ENCODE measurements around the gene SLC30A7.
"Not testable (repeated sequence)": the region's sequence is repeated elsewhere in the genome, so short reads cannot be mapped to it uniquely, and the experiment has no call there.

Gene SLC30A7

GRCh38 chr1:100936194-100936967 lies 40.5 kb downstream of the SLC30A7 start:
- no peak for DNase-seq (ENCODE audit: low read depth in 2 of 2)

GRCh38 chr1:100941098-100941527 lies 45.2 kb downstream of the SLC30A7 start:
- no peak for DNase-seq (ENCODE audit: low read depth in 2 of 2)

GRCh38 chr1:100941580-100942216 lies 45.8 kb downstream of the SLC30A7 start:
- DNase-seq (ENCODE audit: low read depth in 2 of 2): no peak

GRCh38 chr1:100942304-100943046 lies 46.6 kb downstream of the SLC30A7 start:
- DNase-seq (ENCODE audit: low read depth in 2 of 2): no peak

GRCh38 chr1:100943533-100943932 lies 47.6 kb downstream of the SLC30A7 start:
- DNase-seq (ENCODE audit: low read depth in 2 of 2): no peak

- DNase-seq (ENCODE audit: low read depth in 2 of 2): not testable (repeated sequence)
These were observed 50.2 kb downstream of the SLC30A7 start for GRCh38 chr1:100946064-100946463.

GRCh38 chr1:100947816-100948215 lies 51.9 kb downstream of the SLC30A7 start:
- not testable (repeated sequence) for DNase-seq (ENCODE audit: low read depth in 2 of 2)

- DNase-seq (ENCODE audit: low read depth in 2 of 2): not testable (repeated sequence)
These were observed 53.0 kb downstream of the SLC30A7 start for GRCh38 chr1:100948721-100949405.

GRCh38 chr1:100949515-100950158 lies 53.7 kb downstream of the SLC30A7 start:
- DNase-seq (ENCODE audit: low read depth in 2 of 2): peak in 1 of 2 donors; percentile 39

GRCh38 chr1:100950337-100950736 lies 54.4 kb downstream of the SLC30A7 start:
- no peak for DNase-seq (ENCODE audit: low read depth in 2 of 2)

- DNase-seq (ENCODE audit: low read depth in 2 of 2): no peak
These were observed 54.9 kb downstream of the SLC30A7 start for GRCh38 chr1:100950781-100951180.

GRCh38 chr1:100952104-100952745 lies 56.3 kb downstream of the SLC30A7 start:
- no peak for DNase-seq (ENCODE audit: low read depth in 2 of 2)

- not testable (repeated sequence) for DNase-seq (ENCODE audit: low read depth in 2 of 2)
These were observed 57.1 kb downstream of the SLC30A7 start for GRCh38 chr1:100952970-100953369.

- DNase-seq (ENCODE audit: low read depth in 2 of 2): no peak
These were observed 58.3 kb downstream of the SLC30A7 start for GRCh38 chr1:100953960-100954730.

- no peak for DNase-seq (ENCODE audit: low read depth in 2 of 2)
These were observed 59.4 kb downstream of the SLC30A7 start for GRCh38 chr1:100955322-100955721.

GRCh38 chr1:100959502-100960060 lies 63.7 kb downstream of the SLC30A7 start:
- DNase-seq (ENCODE audit: low read depth in 2 of 2): no peak

- no peak for DNase-seq (ENCODE audit: low read depth in 2 of 2)
These were observed 64.2 kb downstream of the SLC30A7 start for GRCh38 chr1:100960098-100960497.

GRCh38 chr1:100968621-100969020 lies 72.7 kb downstream of the SLC30A7 start:
- no peak for DNase-seq (ENCODE audit: low read depth in 2 of 2)

GRCh38 chr1:100969327-100969726 lies 73.4 kb downstream of the SLC30A7 start:
- DNase-seq (ENCODE audit: low read depth in 2 of 2): no peak

- no peak for DNase-seq (ENCODE audit: low read depth in 2 of 2)
These were observed 75.1 kb downstream of the SLC30A7 start for GRCh38 chr1:100971021-100971420.
